ENCODE data around the gene KLHDC1.

KLHDC1 gene

DNA sequence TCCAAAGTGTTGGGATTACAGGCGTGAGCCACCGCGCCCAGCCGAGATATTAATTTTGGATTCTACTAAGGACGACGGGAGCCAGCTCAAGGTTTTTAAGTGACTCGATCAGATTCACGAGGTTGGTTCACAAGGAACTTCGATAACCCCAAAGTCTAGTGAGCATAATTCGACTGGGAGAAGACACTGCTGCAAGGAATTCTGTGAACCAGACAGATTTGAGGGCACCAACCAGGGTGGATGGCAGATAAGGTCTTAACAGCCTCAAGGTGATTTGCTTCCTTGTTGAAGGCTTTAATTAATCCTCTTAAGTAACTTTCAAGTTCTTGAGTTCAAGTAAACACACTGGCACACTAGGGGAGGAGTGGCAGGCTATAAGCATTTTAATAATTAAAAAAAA lies 73.9 kb downstream of the KLHDC1 start:
- TF ChIP-seq, protein P1, sequence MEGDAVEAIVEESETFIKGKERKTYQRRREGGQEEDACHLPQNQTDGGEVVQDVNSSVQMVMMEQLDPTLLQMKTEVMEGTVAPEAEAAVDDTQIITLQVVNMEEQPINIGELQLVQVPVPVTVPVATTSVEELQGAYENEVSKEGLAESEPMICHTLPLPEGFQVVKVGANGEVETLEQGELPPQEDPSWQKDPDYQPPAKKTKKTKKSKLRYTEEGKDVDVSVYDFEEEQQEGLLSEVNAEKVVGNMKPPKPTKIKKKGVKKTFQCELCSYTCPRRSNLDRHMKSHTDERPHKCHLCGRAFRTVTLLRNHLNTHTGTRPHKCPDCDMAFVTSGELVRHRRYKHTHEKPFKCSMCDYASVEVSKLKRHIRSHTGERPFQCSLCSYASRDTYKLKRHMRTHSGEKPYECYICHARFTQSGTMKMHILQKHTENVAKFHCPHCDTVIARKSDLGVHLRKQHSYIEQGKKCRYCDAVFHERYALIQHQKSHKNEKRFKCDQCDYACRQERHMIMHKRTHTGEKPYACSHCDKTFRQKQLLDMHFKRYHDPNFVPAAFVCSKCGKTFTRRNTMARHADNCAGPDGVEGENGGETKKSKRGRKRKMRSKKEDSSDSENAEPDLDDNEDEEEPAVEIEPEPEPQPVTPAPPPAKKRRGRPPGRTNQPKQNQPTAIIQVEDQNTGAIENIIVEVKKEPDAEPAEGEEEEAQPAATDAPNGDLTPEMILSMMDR (IDR thresholded peaks at IDR 0.05; ENCODE audit: control insufficient read depth, extremely low read depth, insufficient read depth), result no peak

DNA sequence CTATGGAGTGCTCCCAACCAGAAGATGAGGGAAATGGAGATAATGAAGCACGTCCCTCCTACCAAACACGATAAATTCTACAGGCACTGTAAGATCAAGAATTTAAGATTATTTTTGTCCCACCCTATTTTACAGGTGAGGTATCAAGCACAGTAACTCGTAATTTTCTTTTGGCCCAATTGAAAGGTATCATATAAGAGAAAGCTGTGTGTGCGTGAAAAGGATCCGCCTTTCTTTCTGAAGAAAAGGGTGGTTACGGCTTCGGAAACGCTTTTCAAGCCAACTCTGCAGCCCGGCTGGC lies 74.3 kb downstream of the KLHDC1 start:
- peak overlapping the region; percentile 89 for H3K4me3 ChIP-seq (ENCODE audit: low read depth, low read length)
- TF ChIP-seq, protein P1 (IDR thresholded peaks at IDR 0.05; ENCODE audit: control insufficient read depth, extremely low read depth, insufficient read depth), result no peak
- peak; percentile 48 for DNase-seq (ENCODE audit: low read depth)

More for the DNA sequence above, 73.9 kb downstream of the KLHDC1 start:
- H3K4me3 ChIP-seq (ENCODE audit: low read depth, low read length), result peak overlapping the region; percentile 89
- no peak for DNase-seq (ENCODE audit: low read depth)

DNA sequence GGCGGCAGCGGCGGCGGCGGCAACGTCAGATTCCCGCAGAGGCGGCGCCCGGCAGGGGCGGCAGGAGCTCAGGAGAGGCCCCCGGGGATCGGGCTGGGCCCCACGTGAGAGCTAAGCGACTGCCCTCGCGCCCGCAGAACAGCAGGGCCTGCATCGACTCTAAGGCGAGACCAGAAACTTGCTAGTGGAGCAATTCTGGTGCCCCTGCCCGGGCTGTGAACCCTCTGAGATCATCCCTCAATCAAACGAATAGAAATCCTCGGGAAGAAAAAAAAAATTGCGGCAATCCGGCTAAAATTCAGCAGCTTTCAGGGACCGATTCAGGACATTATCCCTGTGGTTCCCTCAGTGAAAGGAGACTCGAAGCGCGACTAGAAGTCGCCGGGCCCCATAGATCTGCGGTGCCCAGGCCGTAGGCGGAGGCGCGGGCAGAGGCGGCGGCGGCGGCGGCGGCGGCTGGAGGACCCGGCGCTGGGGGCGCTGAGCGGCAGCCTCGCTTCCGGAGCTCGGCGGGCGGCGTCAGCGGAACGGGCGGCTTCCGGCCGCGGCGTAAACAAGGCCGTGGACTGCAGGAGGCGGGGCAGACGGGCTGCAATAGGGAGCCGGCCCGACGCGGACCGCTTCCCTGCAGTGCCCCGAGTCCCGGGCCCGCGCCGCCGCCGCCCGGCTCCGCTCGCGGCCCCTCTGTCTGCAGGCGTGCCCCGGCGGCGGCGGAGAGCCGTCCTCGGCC lies 74.8 kb downstream of the KLHDC1 start, which contains the start of gene KLHDC2:
KLHDC2 (plus strand) TSS at position 583 of the 730 bp plus-strand sequence. CDS start 316 bp downstream, outside the sequence.
- peak within 1 kb of the TSS; percentile 89 for H3K4me3 ChIP-seq (ENCODE audit: low read depth, low read length)
- TF ChIP-seq, protein P1 (IDR thresholded peaks at IDR 0.05; ENCODE audit: control insufficient read depth, extremely low read depth, insufficient read depth), result peak; percentile 81

DNA sequence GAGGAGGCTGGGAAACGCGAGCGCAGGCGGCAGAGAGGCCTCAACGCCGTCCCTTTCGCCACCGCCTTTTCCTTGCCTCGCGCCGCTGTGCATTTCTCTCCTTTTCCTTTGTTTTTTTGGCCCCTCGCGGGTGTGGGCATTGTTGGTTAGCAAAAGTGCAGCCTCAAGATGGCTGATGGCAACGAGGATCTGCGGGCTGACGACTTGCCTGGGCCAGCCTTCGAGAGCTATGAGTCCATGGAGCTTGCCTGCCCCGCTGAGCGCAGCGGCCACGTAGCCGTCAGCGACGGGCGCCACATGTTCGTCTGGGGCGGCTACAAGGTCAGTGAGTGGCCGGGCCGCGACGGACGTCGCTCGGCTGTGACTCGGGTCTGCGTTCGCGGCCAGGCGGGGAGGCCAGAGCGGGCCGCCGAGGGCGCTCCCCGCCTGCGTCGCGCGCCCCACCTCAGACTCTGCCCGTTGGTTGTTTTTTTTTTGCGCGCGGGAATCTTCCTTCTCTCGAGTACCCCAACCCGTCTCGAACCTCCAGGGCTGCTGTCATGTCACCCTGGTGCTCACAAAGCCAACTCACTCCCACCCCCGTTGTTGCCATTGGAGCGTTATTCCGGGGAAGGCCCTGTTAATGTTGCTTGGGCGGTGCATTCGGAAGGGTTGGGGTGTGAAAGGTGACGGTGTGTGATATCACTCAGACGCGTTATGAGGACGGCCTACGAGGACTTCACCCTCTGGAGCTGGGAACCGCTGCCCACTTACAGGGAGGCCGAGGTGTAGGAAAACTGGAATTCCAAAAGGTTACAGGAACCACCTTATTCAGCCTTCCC lies 75.6 kb downstream of the KLHDC1 start:
- peak overlapping the region; percentile 89 for H3K4me3 ChIP-seq (ENCODE audit: low read depth, low read length)
- TF ChIP-seq, protein P1 (IDR thresholded peaks at IDR 0.05; ENCODE audit: control insufficient read depth, extremely low read depth, insufficient read depth), result no peak
- DNase-seq (ENCODE audit: low read depth), result no peak

More for the DNA sequence above, 74.8 kb downstream of the KLHDC1 start, which contains the start of gene KLHDC2:
- no peak for DNase-seq (ENCODE audit: low read depth)

DNA sequence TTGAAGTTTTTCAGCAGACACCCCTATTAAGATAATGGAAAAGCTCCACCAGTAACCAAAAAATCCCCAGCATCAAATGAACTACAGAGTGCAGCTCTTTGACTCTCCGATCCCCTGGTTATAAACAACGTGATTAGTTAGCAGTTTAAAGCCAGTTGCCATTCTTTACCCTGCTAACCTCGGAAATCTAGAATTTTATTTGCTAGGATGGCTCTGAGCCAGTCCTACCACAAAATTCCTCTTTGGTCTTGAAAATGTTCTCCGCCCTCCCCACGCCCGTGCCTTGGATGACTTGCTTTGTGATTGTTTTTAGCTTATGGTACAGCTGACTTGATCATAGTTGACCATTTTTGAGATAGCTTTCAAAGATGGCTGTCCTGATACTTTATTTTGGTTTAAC lies 76.3 kb downstream of the KLHDC1 start:
- no peak for DNase-seq (ENCODE audit: low read depth)

DNA sequence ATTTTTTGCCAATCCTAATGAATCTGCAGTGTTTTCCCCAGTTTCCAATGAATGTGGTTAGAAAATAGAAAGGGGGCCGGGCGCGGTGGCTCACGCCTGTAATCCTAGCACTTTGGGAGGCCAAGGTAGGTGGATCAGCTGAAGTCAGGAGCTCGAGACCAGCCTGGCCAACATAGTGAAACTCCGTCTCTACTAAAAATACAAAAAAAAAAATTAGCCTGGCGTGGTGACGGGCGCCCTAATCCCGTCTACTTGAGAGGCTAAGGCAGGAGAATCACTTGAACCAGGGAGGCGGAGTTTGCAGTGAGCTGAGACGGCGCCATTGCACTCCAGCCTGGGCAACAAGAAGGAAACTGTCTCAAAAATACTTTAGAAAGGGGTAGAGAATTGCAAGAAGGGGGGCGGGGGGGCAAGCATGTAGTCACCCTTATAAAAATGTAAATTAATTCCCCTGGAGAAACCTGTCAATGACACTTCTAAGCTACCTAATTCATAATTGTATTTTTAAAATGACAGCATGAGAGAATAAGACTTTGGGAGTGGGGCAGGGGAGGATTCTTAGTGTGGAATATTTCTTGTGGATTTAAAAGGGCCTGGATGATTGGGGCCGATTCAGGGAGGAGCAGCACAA lies 76.8 kb downstream of the KLHDC1 start:
- peak overlapping the region; percentile 89 for H3K4me3 ChIP-seq (ENCODE audit: low read depth, low read length)
- TF ChIP-seq, protein P1 (IDR thresholded peaks at IDR 0.05; ENCODE audit: control insufficient read depth, extremely low read depth, insufficient read depth), result no peak
- no peak for DNase-seq (ENCODE audit: low read depth)

More for the DNA sequence above, 76.3 kb downstream of the KLHDC1 start:
- peak overlapping the region; percentile 89 for H3K4me3 ChIP-seq (ENCODE audit: low read depth, low read length)
- TF ChIP-seq, protein P1 (IDR thresholded peaks at IDR 0.05; ENCODE audit: control insufficient read depth, extremely low read depth, insufficient read depth), result no peak

All from LNCaP clone FGC (cell line).